GM06990 (cell line): ENCODE measurements around the gene CASQ1.

Source experiments
- DNase-seq: peaks from one replicate; pipeline ENCODE4 v3.0.0-alpha.2; 2011; ENCODE audit not compliant: insufficient read length; ENCODE audit errors: extremely low read depth
- H3K27me3 ChIP-seq: replicated peaks from 2 replicates; pipeline ENCODE4 v1.6.0; 2011; ENCODE audit warnings: low read length; ENCODE audit not compliant: control insufficient read depth, insufficient read depth
- H3K36me3 ChIP-seq: 2 replicates; pipeline ENCODE4 v1.5.1; 2011; ENCODE audit warnings: low read length; ENCODE audit not compliant: control insufficient read depth, insufficient read depth
- H3K4me3 ChIP-seq: replicated peaks from 2 replicates; pipeline ENCODE4 v1.5.1; 2011; ENCODE audit warnings: low read depth, mild to moderate bottlenecking, control low read depth, low read length
- TF ChIP-seq, protein P1 (sequence below): IDR thresholded peaks from 2 replicates; pipeline ENCODE4 v1.5.1; 2011; ENCODE audit warnings: low read length, control low read depth, mild to moderate bottlenecking, inconsistent platforms; ENCODE audit not compliant: insufficient read depth, poor library complexity, severe bottlenecking

CASQ1 gene

DNA sequence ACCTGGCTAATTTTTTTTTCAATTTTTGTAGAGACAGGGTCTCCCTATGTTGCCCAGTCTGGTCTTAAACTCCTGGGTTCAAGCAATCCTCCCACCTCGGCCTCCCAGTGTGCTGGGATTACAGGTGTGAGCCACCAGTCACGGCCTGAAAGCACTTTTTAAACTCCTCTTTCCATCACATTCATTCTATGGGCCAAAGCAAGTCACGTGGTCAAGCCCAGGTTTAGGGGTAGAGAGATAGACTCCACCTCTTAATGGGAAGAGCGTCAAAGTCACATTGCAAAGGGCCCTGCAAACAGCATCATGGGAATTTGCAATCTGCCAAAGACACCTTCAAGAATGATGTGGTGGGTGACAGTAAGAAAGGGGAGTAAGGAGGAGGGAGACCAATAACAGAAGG lies 31.8 kb upstream of the CASQ1 start:
- DNase-seq: no peak
- Histone ChIP-seq H3K4me3 (no peak overlapping the region), H3K27me3 (no peaks in the 10 kb centered on the region), H3K36me3 (no peaks in the 10 kb centered on the region)
- TF ChIP-seq, protein P1, sequence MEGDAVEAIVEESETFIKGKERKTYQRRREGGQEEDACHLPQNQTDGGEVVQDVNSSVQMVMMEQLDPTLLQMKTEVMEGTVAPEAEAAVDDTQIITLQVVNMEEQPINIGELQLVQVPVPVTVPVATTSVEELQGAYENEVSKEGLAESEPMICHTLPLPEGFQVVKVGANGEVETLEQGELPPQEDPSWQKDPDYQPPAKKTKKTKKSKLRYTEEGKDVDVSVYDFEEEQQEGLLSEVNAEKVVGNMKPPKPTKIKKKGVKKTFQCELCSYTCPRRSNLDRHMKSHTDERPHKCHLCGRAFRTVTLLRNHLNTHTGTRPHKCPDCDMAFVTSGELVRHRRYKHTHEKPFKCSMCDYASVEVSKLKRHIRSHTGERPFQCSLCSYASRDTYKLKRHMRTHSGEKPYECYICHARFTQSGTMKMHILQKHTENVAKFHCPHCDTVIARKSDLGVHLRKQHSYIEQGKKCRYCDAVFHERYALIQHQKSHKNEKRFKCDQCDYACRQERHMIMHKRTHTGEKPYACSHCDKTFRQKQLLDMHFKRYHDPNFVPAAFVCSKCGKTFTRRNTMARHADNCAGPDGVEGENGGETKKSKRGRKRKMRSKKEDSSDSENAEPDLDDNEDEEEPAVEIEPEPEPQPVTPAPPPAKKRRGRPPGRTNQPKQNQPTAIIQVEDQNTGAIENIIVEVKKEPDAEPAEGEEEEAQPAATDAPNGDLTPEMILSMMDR: no peak

DNA sequence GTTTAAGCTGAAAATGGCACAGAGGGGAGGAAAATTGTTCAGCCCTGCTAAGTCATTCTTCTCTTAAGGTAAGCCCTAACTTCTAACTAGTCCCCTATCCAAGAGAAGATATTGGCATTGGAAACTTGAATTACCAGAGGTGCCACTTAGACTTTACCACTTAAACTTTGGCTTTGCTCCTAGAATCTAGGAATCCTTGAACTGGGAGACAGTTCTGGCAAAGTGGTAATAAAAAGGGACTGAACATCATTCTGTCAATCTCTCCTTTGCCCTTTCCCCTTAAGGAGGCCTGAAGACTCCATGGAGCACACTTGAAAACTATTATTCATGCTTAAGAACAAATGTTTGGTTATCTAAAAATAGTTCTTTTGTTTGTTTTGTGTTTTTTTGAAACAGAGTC lies 30.5 kb upstream of the CASQ1 start:
- Histone ChIP-seq H3K27me3 (no peaks in the 10 kb centered on the region), H3K4me3 (no peak overlapping the region), H3K36me3 (no peaks in the 10 kb centered on the region)
- TF ChIP-seq, protein P1: no peak
- DNase-seq: no peak

DNA sequence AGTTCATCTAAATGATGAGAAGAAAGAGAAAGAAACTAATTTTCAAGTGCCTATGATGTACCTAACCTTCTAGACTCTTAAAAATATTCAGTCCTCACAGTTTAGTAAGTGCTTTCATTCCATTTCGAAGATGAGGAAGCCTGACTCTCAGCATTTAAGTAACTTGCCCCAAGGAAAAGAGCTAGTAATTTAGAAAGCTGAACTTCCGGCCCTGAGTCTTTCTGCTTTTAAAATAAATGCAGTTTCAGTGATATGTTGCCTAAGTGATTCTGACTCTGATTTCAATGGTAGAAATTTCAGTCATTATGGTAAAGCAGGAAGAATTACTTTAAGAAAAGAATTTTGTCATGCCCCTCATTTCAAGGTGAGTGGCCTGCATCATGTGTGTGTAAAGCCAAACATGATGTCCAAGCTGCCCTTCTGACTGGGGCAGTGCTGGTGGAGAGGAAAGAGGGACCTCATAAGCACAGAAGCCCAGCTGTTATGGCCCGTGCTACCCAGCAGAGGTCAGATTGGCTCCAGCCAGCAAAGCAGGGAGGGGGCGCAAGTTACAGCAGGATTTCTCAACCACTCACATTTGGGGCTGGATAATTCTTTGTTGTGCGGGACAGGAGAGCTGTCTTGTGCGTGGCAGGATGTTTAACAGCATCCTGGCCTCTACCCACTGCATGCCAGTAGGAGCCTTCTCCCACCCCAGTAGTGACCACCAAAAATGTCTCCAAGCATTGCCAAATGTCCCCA lies 28.2 kb upstream of the CASQ1 start:
- H3K36me3 ChIP-seq: no peaks in the 10 kb centered on the region
- TF ChIP-seq, protein P1: peak; percentile 85
- no peaks in the 10 kb centered on the region for H3K27me3 ChIP-seq
- DNase-seq: peak; percentile 37
- H3K4me3 ChIP-seq: no peak overlapping the region

DNA sequence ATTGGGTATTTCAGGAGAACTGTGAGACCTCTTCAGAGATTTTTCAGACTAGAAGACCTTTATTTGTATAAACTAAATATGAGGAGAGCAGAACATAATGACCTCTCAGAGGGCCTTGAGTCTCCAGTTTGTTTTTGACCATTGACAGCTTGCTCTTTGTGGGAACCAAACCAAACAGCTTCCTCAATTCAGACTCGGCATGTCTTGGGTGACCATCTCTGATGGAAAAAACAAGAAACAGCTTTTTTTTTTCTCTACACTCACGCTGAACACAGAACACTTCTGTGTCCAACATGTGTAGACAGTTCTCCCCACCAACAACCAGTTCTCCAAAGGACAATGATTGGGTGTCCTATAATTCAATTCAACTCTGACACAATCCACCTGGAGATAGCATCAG lies 27.4 kb upstream of the CASQ1 start:
- TF ChIP-seq, protein P1: no peak
- DNase-seq: no peak

DNA sequence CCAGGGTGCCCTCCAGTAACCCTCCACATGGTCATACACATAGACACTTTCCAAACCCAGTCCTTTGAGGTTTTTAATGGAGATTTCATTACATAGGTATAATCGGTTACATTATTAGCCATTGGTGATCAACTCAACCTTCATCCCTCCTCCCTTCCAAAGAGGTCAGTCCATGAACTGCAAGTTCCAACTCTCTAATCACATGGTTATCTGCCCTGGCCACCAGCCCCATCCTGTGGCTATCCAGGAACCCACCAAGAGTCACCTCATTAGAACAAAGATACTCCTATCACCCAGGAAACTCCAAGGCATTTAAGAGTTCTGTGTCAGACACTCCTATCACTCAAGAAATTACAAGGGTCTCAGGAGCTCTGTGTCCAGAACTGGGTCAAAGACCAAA lies 26.8 kb upstream of the CASQ1 start:
- TF ChIP-seq, protein P1: no peak
- Histone ChIP-seq H3K27me3 (no peaks in the 10 kb centered on the region), H3K4me3 (no peak overlapping the region), H3K36me3 (no peaks in the 10 kb centered on the region)
- DNase-seq: no peak

More for the DNA sequence above, 27.4 kb upstream of the CASQ1 start:
- no peaks in the 10 kb centered on the region for H3K27me3 ChIP-seq
- H3K36me3 ChIP-seq: no peaks in the 10 kb centered on the region
- no peak overlapping the region for H3K4me3 ChIP-seq
